Activated CD4-positive, alpha-beta T cell treated with anti-CD3 and anti-CD28 coated beads, Interleukin-2, amount 10 ng/mL, durations not matched to agents 24 days and 14 days (primary cell): ENCODE results near the gene CHSY1. TPM values are rescaled to one million over a fixed set of nuclear protein-coding genes. Genes with fewer than 3 reads are reported as not detected.
A peak's percentile ranks its signal among the peaks of the same experiment; 100 is the strongest.
"Not testable (repeated sequence)": the region's sequence is repeated elsewhere in the genome, so short reads cannot be mapped to it uniquely, and the experiment has no call there.

Experiments
- DNase-seq: peaks from one replicate; pipeline ENCODE4 v3.0.0; 2022
- H3K27ac Mint-ChIP-seq: one replicate; pipeline ENCODE4 v1.8.0; 2022; ENCODE audit warnings: mild to moderate bottlenecking, mixed read lengths
- H3K27me3 Mint-ChIP-seq: one replicate; pipeline ENCODE4 v1.8.0; 2022; ENCODE audit warnings: mixed read lengths
- H3K36me3 Mint-ChIP-seq: one replicate; pipeline ENCODE4 v1.8.0; 2022; ENCODE audit warnings: low read depth, mild to moderate bottlenecking, mixed read lengths
- H3K4me1 Mint-ChIP-seq: one replicate; pipeline ENCODE4 v1.8.0; 2021; ENCODE audit warnings: mixed read lengths
- H3K4me3 Mint-ChIP-seq: one replicate; pipeline ENCODE4 v1.8.0; 2022; ENCODE audit warnings: mild to moderate bottlenecking, moderate library complexity, mixed read lengths
- H3K9me3 Mint-ChIP-seq: one replicate; pipeline ENCODE4 v1.8.0; 2021; ENCODE audit warnings: mixed read lengths
- intact Hi-C: fragments of 100-400 bp; cut with micrococcal nuclease; formaldehyde crosslinking; loops from one replicate; pipeline ENCODE4 v1.15.1; 2023
- total RNA-seq: library from RNA; stranded (reverse); gene quantifications from 2 replicates; pipeline ENCODE4 v1.2.3, GENCODE V29; 2022

The CHSY1 gene
- total RNA-seq, 1 donor from 2014 or later: 62.6 TPM

DNA sequence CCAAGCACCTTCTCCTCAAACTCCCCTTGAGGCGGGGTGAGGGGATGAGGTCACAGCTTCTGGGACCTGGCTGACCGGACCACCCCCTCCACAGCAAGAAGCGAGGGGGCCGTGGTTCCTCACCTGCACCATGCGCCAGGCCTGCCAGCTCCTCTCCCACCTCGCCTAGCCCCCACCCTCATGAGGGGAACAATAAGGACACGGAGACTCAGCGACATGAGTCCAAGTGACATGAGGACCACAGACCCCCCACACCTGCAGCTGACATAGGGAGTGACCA is 118.7 kb downstream of the CHSY1 start:
- no peak for DNase-seq
- H3K27me3 Mint-ChIP-seq: peaks cover 5% of the 10 kb centered on the region
- no peak overlapping the region for H3K4me3 Mint-ChIP-seq
- H3K36me3 Mint-ChIP-seq: peaks cover 4% of the 10 kb centered on the region
- H3K4me1 Mint-ChIP-seq: peaks cover 39% of the 10 kb centered on the region
- intact Hi-C loops: no loop called here
- H3K27ac Mint-ChIP-seq: no peak overlapping the region
- H3K9me3 Mint-ChIP-seq: no peaks in the 10 kb centered on the region

DNA sequence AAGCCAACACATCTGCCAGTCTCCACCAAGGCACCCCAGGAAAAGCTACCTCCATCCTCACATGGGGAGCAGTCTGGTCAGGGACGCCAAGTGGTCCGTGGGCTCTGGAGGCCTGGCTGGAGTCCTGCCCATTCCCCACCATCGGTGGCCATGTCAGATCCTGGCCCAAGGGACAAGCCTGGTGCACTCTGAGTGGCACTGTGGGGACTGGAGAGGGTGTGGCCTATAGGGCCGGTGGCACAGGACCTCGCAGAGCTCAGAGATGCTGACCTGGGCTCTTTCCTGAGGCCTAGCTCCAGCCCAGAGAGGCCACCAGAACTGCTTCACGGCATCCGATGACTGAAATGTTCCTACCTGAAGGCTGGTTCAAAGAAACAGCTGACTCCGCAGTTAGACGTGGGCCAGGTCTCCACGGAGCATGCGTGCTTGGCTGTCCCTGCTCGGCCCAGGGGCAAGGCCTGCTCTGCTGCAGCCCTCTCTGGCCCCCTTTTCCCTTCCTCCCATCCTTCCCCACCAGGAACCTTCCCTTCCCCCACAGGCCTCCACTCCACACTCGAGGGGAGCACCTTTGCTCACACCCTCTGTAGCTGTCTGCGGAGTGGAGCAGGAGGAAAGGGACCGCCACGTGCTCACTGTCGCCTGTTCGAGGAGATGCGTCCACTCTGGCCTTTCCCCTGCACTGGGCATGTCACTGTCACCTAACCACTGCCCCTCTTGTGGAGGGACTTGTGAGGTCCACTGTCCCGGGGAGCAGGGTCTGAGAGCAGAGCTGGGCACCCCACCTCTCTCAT is 119.3 kb downstream of the CHSY1 start:
- peaks cover 42% of the 10 kb centered on the region for H3K4me1 Mint-ChIP-seq
- H3K9me3 Mint-ChIP-seq: no peaks in the 10 kb centered on the region
- H3K27ac Mint-ChIP-seq: no peak overlapping the region
- H3K27me3 Mint-ChIP-seq: peaks cover 5% of the 10 kb centered on the region
- no peak overlapping the region for H3K4me3 Mint-ChIP-seq
- peaks cover 5% of the 10 kb centered on the region for H3K36me3 Mint-ChIP-seq
- DNase-seq: no peak
- intact Hi-C loops: no loop called here

DNA sequence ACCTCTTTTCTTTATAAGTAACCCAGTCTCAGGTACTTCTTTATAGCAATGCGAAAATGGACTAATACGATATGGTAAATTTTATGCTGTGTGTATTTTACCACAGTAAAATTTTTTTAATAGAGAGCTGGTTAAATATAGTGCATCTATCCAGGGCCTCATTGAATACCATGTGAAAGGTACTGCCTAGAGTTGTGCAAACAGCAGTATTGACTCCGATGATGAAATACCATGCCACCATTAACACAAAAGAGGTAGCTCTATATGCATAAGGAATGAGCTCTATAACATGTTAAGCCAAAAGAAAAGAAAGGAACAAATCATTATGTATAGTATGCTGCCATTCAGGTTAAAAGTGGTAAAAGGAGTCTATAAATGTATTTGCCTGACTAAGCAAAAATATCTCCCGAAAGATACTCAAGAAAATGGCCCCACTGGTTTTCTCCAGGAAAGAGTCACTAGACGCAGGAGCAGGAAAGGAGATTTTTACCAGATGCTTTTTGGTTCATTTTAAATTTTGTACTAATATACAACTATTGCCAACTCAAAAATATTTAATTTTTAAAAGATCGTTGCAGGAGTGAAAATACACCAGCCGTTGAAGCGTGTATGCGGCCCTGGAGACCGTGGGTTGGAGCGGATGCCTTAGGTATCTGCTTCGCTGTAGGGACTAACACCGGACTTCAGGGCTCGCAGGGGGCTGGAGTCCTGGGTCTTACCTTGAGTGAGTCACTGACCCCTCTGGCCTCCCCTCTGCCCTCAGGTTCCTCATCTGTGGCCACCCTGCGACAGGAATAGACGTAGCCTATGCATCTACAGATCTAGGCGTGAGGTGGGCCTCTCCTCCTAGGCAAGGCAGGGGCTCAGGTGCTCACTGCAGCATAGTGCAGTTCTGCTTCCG is 120.1 kb downstream of the CHSY1 start:
- peaks cover 5% of the 10 kb centered on the region for H3K36me3 Mint-ChIP-seq
- no peak for DNase-seq
- no peak overlapping the region for H3K4me3 Mint-ChIP-seq
- intact Hi-C loops: no loop called here
- H3K27me3 Mint-ChIP-seq: peaks cover 5% of the 10 kb centered on the region
- H3K27ac Mint-ChIP-seq: no peak overlapping the region
- no peaks in the 10 kb centered on the region for H3K9me3 Mint-ChIP-seq
- H3K4me1 Mint-ChIP-seq: peaks cover 42% of the 10 kb centered on the region

DNA sequence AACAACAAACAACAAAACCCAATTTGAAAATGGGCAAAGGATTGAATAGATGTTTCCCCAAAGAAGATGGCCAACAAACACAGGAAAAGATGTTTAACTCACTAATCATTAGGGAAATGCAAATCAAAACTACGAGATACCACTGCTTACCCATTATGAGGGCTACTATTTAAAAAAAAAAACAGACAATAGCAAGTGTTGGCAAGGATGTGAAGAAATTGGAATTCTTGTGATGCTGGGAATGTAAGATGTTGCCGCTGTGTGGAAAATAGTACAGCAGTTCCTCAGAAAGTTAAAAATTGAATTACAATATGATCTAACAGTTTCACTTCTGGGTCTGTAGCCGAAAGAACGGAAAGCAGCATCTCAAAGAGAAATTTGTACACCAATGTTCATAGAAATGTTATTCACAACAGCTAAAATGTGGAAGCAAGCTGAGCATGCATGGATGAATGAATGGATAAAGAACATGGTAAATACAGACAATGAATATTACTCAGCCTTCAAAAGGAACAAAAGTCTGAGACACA is 121.9 kb downstream of the CHSY1 start:
- H3K4me3 Mint-ChIP-seq: no peak overlapping the region
- intact Hi-C loops: loop anchor here (5.0 kb wide), 2 partner anchors 43 to 62 kb away; no protein-coding TSS in a partner anchor
- H3K27me3 Mint-ChIP-seq: peaks cover 5% of the 10 kb centered on the region
- no peak for DNase-seq
- H3K36me3 Mint-ChIP-seq: peaks cover 5% of the 10 kb centered on the region
- H3K27ac Mint-ChIP-seq: no peak overlapping the region
- H3K9me3 Mint-ChIP-seq: no peaks in the 10 kb centered on the region
- peaks cover 44% of the 10 kb centered on the region for H3K4me1 Mint-ChIP-seq

DNA sequence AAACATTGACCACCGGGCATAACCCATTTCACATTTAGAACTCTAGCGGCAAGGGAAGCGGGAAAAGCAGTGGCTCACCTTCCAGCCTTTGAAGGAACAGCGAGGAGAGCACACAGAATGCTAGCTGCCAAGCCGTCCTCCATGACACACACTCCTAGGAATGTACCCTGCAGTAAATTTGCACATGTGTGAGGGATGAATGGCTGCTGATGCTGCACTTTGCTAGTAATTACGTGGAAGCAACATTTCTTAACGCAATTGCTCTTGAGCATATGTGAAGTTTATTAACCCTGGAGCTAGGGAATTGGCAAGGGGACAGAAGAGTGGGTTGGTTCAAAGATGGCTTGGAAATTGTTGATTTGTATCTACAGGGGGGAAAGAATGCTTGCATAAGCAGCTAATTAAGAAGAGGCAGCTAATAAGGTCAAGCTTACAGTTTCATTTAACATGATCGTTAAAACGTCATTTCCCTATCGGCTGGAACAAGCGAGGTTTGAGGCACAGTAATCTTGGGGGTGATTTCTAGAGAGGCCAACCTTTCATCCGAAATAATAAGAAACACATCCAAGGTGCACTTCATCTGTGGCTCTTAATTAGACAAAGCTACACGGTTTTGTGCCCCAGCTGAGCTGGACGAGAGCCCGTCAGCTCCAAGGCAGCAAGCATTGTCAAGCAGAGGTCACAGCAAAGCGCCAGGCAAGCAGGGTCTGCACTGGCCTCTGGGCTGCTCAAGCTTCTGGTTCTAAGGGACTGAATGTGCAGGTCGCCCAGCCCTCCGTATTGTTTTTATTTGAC is 123.4 kb downstream of the CHSY1 start:
- Mint-ChIP-seq H3K9me3 (no peaks in the 10 kb centered on the region), H3K27ac (peak overlapping the region; percentile 93), H3K4me1 (peaks cover 55% of the 10 kb centered on the region), H3K36me3 (peaks cover 2% of the 10 kb centered on the region), H3K27me3 (peaks cover 5% of the 10 kb centered on the region), H3K4me3 (peak overlapping the region; percentile 77)
- intact Hi-C loops: loop anchor here (5.0 kb wide), 2 partner anchors 41 to 64 kb away; no protein-coding TSS in a partner anchor
- no peak for DNase-seq

DNA sequence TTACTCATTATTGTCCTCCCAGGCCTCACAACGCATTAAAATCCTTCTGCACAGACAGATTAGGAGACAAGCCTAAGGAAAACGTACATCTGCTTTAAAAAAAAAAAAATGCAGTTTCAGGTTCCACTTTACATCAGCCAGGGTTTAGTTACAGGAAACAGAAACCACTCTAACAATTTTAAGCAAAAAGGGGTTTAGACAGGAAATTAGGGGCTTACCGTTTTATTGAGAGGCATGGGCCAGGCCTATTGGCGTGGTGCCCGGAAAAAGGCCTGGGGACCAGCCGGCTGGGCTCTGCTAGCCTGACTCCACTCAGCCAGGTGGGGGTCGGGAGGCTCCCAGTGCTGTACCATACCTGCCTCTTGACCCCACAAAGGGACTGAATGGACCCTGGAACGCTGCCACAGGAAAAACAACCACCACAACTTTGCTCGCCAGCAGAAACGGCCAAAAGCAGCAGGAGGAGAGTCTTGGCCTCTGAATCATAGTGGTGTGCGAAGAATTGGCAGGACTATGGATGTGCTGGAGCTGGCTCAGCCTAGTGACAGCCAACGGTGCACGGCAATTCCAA is 124.3 kb downstream of the CHSY1 start:
- peak overlapping the region; percentile 93 for H3K27ac Mint-ChIP-seq
- peaks cover 5% of the 10 kb centered on the region for H3K27me3 Mint-ChIP-seq
- peak; percentile 86 for DNase-seq
- H3K4me1 Mint-ChIP-seq: peaks cover 61% of the 10 kb centered on the region
- peaks cover 5% of the 10 kb centered on the region for H3K36me3 Mint-ChIP-seq
- peak overlapping the region; percentile 77 for H3K4me3 Mint-ChIP-seq
- H3K9me3 Mint-ChIP-seq: no peaks in the 10 kb centered on the region
- intact Hi-C loops: loop anchor here (1.0 to 5.0 kb wide), 5 partner anchors 34 to 119 kb away; no protein-coding TSS in a partner anchor

DNA sequence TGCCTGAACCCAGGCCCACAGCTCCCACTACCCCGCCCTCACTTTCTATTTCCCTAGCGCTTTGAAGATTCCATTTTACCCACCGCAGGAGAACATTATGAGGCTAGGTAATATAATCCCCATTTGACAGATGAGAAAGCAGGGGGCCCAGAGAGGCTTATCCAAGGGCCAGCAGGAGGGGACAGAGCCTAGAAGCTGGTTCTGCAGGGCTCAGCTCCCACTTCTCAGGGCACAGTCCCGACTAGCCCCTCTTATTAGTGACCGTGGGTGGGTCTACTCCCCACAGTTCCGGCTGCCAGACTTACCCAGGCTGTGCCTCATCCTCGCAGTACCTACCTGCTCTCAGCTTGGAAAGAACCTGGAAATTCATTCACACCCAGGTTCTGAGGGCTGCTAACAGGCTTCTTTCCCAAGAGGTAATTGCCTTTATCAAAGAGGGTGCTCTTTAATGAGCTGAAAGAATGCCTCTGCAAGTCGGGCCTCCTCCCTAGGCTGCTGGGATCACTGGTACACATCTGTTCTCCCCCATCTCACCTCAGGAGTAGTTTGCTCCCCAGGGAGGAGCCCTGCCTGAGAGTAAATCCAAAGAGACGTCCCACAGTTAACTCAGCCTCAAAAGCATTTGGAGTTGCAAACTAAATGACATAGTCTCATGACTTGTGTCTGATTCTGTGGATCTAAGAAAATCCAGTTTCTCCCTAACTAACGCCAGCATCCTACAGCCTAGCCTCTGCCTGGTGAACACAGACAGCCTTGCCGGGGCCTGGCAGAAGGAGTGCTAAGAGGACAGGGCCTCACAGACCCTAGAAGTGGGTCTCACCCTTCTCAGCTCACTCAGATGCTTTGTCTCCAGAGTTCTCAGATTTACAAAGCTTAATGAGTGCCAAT is 125.0 kb downstream of the CHSY1 start:
- Mint-ChIP-seq H3K9me3 (no peaks in the 10 kb centered on the region), H3K4me1 (peaks cover 68% of the 10 kb centered on the region), H3K4me3 (peak overlapping the region; percentile 77)

DNA sequence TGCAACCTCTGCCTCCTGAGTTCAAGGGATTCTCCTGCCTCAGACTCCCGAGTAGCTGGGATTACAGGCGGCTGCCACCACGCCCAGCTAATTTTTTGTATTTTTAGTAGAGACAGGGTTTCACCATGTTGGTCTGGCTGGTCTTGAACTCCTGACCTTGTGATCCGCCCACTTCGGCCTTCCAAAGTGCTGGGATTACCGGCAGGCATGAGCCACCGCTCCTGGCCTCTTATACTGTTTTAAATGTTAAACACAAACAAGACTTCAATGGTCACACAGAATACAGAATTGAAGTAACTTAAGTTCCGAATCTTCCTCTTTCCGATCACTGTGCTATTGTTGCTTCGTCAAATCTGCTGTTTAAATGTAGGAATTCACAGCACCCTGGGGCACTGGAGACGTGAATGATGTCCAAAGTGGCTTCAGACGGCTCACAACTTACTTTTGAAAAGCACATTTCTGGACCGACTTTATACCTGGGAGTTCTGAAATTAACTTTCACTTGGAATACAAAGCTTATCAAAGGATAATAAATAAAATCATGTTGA is 125.9 kb downstream of the CHSY1 start:
- not testable (repeated sequence) for DNase-seq, H3K9me3 Mint-ChIP-seq, H3K27me3 Mint-ChIP-seq, H3K36me3 Mint-ChIP-seq
- Mint-ChIP-seq H3K4me1 (peaks cover 74% of the 10 kb centered on the region), H3K4me3 (peak overlapping the region; percentile 68), H3K27ac (peak overlapping the region; percentile 75)
- intact Hi-C loops: loop anchor here (2.0 to 5.0 kb wide), 3 partner anchors 39 to 121 kb away; no protein-coding TSS in a partner anchor

More for the DNA sequence above, 125.0 kb downstream of the CHSY1 start:
- Mint-ChIP-seq H3K36me3 (peaks cover 5% of the 10 kb centered on the region), H3K27me3 (peaks cover 5% of the 10 kb centered on the region), H3K27ac (peak overlapping the region; percentile 93)
- intact Hi-C loops: loop anchor here (1.0 to 5.0 kb wide), 5 partner anchors 34 to 120 kb away; no protein-coding TSS in a partner anchor
- peak; percentile 77 for DNase-seq

Other genes with a start within 250 kb of the CHSY1 start
- gene SELENOS, start 25.4 kb upstream of the CHSY1 start, total RNA-seq: 36.5 and 39.3 TPM in 2 replicates
- gene SNRPA1, start 43.2 kb upstream of the CHSY1 start, total RNA-seq: 195 and 210 TPM in 2 replicates
- gene PCSK6, start 237.7 kb upstream of the CHSY1 start, total RNA-seq: 4.7 and 5.4 TPM in 2 replicates